GM19240 (cell line): ENCODE results near the gene DDR1.
"Not testable (repeated sequence)": the region's sequence is repeated elsewhere in the genome, so short reads cannot be mapped to it uniquely, and the experiment has no call there.

Experiments used
- DNase-seq: peaks from one replicate; pipeline ENCODE4 v3.0.0; 2011; ENCODE audit warnings: low spot score; ENCODE audit not compliant: insufficient read length

Gene DDR1

DNA sequence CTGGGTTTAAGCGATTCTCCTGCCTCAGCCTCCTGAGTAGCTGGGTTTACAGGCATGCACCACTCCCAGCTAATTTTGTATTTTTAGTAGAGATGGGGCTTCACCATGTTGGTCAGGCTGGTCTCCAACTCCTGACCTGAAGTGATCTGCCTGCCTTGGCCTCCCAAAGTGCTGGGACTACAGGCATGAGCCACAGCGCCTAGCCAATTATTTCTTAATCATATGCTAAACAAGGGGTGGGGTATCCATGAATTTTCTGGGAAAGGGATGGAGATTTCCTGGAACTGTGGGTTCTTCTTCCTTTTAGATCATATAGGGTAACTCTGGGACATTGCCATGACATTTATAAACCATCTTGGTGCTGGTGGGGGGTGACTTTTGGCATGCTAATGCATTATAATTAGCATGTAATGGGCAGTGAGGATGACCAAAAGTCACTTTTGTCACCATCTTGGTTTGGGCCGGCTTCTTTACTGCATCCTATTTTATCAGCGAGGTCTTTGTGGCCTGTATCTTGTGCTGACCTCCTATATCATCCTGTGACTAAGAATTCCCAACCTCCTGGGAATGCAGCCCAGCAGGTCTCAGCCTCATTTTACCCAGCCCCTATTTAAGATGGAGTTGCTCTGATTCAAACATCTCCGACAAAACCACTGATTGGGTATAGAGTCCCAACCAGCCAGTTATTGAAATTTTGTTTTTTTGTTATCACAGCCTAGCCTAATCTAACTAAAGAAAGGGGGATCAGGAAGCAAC lies 29.9 kb upstream of the DDR1 start:
- no peak for DNase-seq

DNA sequence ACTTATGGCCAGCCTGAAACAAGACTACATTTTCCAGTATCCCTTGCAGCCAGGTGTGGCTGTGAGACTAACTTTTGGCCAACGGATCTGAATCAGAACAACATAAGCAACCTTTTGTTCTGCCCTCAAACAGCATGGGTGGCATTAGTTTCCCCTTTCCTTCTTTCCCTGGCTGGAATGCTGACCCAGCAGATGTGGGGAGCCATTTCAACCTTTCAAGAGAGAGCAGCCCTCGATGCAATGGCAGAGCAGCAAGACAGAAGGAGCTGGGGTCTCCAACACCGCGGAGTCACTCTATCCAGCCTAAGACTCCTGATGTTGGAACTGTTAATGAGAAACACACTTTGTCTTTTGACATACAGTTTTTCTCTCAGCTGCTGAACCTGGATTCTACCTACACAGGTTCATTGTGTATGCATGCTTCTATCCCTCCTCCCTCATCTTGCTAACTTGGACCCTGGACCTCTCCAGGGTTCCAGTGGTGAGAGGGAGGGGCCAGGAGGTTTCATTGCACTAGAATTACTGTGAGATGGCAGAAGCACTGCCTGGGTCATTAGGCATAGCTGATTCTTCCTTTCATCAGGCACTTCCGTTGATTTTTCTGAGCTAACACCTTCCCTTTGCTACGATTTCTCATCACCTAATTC lies 28.8 kb upstream of the DDR1 start:
- DNase-seq, result no peak

DNA sequence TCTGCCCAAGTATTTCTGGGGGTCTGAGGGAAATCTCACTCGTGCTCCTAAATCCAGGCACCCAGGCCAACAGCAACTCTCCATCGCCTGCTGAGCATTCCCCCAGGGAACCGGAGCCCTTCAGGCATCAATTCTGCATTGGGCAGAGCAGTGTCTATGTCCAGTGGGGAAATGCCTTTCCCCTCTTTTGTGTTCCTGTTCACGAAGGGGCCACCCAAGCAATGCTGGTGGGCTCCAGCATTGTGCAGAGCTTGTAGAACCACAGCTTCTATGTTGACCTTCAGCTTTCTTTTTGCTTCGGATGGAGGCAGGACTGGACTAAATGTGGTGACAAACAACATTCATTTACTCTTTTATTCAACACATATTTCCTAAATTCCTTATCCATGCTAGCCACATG lies 27.2 kb upstream of the DDR1 start:
- DNase-seq, result no peak

DNA sequence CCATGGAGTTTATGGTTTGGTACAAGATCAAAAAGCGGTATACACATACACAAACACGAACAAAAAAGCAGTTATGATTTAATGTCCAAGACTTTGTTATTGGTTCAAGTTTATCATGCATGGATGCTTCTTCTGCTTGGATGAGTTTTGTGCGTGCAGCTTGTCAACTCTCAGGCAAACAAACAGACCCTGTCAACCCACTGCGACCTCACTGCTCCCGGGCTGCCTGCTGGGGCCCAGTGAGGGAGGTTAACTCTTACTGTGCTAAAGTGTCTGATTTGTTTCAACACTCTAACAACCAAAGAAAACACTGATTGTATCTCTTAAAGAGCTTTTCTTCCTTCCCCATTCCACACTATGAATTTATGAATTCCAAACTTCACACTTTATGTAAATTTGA lies 26.8 kb upstream of the DDR1 start:
- no peak for DNase-seq

DNA sequence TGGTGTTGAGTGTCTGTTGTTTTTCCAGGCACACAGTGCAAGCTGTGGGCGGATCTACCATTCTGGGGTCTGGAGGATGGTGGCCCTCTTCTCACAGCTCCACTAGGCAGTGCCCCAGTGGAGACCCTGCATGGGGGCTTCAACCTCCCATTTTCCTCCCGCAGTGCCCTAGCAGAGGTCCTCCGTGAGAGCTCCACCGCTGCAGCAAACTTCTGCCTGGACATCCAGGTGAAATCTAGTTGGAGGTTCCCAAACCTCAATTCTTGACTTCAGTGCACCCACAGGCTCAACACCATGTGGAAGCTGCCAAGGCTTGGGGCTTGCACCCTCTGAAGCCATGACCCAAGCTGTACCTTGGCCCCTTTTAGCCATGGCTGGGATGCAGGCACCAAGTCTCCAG lies 24.6 kb upstream of the DDR1 start:
- not testable (repeated sequence) for DNase-seq

DNA sequence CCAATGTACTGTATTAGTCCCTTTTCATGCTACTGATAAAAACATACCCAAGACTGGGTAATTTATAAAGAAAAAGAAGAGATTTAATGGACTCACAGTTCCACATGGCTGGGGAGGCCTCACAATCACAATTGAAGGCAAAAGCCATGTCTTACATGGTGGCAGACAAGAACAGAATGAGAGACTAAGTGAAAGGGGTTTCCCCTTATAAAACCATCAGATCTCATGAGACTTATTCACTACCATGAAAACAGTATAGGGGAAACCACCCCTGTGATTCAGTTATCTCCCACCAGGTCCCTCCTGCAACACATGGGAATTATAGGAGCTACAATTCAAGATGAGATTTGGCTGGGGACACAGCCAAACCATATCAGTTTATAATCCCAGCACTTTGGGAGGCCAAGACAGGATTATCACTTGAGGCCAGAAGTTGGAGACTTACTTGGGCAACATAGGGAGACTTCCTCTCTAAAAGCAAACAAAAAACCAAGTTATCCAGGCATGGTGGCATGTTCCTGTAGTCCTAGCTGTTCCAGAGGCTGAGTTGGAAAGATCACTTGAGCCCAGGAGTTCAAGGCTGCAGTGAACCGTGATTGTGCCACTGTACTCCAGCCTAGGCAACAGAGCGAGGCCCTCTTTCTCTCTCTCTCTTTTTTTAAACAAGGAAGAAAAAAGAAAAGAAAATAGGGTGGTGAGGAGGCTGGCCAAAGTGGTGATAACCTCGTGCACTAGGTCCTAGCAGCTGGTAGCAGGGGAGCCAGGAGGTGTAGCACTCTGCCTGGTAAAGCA lies 22.9 kb upstream of the DDR1 start:
- no peak for DNase-seq

DNA sequence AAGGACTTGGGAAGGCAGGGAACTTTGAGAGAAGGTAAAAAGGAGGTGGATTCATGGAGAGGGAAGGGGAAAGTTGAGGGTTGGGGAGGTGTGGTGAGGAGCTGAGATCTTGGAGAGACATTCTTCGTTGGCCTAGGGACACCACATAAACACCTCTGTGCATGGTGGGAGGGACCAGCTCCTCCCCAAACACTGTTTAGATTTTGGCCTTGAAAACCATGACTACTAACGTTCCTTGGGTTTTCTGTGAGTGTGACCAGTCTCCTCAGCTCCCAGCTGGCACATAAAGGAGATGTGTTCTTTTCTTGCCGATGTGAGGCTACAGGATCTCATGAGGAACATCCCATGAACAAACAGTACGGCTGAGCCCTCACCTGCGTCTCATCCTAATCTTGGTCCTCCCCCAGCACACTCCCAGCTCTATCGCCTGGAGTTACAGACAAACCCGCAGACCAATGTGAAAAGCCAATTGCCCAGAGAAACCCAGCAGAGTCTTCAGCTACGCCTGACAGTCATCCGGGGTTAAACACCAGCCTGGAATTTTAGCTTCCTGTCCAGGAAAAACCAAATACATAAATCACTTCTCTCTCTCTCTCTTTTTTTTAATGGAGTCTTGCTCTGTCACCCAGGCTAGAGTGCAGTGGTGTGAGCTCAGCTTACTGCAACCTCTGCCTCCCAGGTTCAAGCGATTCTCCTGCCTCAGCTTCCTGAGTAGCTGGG lies 22.0 kb upstream of the DDR1 start:
- DNase-seq, result no peak

DNA sequence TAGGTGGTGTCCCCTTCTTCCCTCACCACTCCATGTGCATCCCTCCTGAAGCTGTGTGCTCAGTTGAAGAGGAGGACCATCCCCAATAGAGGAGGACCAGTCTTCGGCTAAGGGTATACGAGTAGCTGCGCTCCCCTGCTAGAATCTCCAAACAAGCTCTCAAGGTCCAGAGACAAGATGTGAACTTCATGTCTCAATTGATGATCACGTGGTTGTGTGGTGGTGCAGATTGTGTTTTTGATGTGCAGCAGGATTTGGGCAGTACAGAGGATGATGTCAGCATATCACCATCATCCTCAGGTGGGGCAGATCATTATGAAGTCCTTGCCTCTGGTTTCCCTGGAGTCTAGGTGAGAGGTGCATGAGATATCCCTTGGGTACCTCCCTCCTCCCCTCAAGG lies 20.0 kb upstream of the DDR1 start:
- DNase-seq, result no peak

DNA sequence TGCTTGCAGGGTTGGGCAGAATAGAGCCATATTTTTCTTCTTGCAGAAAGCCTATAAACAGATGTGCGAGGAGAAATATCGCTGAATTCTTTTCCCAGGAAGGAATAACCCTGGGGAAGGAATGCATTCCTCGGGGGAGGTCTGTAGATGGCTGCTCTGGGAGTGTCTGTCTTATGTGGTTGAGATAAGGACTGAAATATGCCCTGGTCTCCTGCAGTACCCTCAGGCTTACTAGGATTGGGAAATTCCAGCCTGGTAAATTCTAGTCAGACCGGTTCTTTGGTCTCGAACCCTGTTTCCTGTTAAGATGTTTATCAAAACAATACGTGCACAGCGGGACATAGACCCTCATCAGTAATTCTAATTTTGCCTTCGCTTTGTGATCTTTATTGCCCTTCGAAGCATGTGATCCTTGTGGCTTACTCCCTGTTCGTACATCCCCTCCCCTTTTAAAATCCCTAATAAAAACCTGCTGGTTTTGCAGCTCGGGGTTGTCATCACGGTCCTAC lies 15.0 kb upstream of the DDR1 start:
- not testable (repeated sequence) for DNase-seq

DNA sequence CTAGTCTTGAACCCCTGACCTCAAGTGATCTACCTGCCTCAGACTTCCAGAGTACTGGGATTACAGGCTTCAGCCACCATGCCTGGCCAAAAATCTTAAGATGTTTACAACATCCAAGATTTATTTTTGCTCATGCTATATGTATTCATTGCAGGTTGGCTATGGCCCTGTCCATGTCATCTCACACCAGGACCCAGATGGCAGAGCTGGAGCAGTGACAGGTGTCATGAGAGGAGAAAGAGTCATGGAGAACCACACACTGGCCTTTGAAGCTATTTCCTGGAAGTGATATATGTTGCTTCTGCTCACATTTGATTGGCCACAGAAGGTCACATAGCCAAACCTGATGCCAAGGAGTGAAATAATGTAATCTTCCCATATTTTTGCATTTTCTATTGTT lies 13.8 kb upstream of the DDR1 start:
- no peak for DNase-seq

DNA sequence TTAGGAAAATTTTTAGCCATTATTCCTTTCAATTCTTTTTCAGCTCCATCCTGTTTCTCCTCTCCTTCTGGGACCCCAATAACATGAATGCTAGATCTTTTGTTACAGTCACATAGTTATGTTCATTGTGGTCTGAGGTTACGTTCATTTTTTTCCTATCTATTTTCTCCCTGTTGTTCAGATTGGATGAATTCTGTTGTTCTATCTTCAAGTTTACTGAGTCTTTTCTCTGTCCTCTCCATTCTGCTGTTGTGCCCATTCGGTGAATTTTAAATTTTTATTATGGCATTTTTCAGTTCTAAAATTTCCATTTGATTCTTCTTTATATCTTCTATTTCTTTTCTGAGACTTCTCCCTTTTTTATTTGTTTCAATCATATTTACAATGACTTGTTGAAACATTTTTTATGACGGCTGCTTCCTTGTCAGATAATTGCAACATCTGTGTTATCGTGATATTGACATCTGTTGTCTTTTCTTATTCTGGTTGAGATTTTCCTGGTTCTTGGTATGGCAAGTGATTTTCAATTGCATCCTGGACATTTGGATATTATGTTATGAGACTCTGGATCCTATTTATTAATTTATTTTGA lies 12.6 kb upstream of the DDR1 start:
- no peak for DNase-seq

DNA sequence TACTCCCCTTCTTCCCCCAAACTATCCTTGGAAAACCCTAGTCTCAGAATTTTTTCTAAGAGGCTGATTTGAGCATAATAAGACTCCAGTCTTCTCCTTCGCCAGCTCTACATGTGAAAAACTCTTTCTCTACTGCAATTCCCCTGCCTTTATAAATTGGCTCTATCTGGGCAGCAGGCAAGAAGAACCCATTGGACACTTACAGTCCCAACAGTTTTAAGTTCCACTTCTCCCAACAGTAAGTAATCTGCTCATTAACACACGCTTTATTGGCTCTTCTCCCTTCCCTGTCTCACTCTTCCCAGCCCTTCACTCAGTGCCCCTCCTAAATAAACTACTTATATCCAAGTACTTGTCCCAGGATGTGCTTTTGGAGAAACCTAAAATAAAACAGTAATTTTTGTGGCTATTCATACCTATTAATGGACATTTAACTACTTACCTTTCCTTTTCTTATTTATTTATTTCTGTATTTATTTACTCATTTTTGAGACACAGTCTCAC lies 11.1 kb upstream of the DDR1 start:
- DNase-seq, result no peak

DNA sequence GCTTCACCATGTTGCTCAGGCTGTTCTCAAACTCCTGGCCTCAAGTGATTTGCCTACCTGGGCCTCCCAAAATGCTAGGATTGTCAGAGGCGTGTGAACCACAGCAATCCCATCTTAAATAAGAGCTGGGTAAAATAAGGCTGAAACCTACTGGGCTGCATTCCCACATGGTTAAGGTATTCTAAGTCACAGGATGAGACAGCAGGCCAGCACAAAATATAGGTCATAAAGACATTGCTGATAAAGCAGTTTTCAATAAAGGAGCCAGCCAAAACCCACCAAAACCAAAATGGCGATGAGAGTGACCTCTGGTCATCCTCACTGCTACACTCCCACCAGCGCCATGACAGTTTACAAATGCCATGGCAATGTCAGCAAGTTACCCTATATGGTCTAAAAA lies 10.5 kb upstream of the DDR1 start:
- not testable (repeated sequence) for DNase-seq

DNA sequence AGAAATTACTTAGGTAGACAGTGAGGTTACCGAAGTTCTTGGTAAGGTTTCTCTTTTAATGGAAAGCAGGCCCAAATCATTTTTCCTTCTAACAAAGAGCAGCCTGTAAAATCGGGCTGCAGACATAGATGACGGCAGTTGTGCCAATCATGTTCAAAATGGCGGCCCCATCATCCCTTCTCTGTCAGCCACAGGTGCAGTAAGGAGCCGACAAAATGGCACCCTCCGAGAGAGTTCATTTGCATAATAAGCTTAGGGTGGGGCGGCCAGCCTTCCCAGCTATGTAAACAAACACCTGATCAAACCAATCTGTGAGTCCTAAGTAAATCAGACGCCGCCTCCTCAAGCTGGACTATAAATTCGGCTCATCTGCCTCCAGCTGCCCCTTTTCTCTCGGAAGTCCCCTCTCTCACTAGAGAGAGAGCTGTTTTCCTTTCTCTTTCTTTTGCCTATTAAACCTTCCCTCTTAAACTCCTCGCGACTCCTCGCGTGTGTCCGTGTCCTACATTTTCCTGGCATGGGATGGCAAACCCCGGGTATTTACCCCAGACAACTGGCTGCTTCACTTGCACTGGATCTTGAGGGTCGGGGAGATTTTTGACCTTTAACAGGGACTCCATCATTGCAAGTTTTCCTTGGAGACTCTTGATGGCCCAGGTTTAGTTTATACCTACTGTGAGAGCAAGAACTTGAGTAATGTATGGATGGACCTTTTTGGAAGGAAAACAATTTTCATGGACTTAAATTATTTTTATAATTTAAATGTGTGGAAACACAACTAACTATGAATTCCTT lies 8.9 kb upstream of the DDR1 start:
- DNase-seq, result no peak

DNA sequence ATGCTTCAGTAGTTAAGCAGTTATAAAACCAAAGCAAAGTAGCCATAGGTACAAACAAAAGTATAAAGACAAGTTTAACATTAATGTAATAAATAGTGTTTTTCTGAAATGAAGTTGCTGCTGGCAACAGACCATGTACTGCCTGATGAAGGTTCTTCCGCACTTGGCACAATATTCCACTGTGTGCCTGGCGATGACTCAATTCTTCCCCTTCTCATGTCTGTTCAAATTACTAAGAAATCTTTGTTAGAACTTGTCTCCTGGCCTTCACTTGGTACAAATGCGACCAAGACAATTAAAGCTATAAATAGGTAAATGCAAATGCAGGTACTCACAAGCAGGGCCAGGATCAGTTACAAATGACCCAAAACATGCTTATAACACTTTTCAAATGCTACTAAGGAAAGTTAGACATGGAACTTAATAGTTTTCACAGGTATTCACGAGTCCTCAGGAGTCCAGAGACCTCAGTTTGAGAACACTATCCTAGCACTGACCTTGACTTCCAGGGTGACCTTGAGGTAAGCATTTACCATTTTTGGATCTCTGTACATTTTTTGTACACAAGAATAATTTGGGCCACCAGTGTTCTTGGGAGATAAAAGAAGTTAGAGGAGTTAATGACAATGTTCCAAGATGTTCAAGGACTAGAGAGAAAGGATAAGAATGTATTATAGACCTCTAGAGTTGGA lies 8.1 kb upstream of the DDR1 start:
- DNase-seq, result no peak

DNA sequence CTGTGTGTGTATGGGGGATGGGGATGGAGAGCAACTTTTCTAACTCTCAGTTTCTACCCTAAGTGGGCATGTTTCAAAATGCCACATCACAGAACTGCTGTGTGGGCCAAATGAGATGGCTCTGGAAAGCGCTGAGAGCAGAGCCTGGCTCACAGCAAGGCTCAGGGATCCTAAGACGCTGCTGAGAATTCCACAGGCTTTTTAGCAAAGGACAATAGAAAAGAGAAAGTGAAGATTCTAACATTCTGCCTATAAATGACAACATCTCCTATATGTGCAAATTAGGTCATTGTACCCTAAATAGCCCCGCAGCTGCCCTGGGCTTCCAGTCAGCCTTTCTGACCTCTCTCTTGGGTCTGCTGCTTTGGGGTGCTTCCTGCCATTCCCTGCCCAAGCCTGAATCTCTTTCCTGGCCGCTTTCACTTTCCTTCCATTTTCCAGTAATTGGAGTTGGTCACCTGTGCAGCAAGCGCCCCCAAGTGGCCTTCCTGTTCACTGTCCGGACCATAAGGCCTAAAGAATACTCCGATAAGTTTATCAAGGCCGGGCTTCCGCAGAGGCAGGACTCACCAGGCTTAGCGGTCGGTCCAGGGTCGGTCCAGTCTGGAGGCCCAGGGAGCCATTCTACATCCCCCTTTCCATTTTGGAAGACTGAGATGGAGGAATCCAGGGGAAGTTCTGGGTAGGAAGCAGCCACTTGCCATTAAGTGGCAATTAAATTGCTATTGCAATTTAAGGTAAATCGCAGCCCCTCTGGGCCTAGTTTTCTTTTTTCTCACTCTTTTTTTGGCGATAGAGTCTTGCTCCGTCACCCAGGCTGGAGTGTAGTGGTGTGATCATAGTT lies 6.7 kb upstream of the DDR1 start:
- DNase-seq, result peak; percentile 51

DNA sequence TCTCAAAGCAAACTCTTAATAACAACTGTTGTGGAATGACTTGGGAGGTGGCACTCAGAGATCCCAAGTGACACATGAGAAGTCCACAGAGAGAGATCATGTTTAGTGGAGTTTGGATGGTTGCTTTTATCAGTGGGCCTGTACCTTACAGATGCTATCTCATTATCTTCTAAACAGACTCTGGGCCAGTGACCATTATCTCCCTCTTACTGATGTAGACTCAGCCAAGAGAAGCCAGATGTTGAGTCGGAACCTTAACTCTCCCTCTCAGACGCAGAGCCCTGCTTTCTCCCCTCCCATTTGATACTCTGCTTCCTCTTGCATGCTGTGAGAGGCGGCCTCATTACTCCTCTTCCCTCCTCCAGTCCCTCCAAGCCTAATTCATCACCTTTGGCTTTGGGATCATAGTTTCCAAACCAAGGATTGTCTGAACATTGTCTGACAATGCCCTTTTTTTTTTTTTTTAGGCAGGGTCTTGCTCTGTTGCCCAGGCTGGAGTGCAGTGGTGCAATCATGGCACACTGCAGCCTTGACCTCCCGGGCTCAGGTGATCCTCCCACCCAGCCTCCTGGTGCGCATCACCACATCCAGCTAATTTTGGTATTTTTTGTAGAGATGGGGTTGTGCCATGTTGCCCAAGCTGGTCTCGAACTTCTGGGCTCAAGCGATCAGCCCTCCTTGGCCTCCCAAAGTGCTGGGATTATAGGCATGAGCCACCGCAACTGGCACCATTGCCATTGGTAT lies 4.5 kb upstream of the DDR1 start:
- DNase-seq, result no peak

DNA sequence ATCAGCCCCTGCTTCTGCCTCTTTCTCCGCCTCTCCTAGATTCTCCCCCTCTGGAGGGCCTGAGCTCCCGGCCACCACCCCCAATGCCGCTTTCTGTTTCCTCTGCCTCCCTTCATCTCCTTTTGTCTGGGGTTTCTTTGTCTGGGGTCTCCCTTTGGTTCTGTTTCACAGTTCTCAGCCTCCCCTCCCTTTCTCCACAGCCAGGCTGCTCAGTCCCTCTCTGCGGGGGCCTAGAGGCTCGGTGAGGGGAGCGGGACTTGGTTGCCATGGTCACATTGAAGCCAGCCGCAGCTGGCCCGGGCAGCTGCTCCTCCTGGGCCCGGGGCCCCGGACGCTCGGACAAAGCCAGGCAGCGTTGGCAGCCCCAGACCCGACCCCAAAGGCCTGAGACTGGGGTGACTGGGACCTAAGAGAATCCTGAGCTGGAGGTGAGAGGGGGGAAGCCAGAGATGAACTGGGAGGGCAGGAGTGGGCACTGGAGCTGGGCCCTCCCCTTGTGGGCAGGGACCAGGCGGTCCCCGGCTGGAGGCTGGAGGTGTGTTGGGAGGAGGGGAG lies 3.5 kb upstream of the DDR1 start:
- DNase-seq, result no peak
